SU-DHL-6 (cell line): Measurements from ENCODE around the gene VRTN.
A peak's percentile ranks its signal among the peaks of the same experiment; 100 is the strongest.

Experiments used
- H2AFZ ChIP-seq: fragments of 200-600 bp; sonication (generic); 2 replicates; pipeline ENCODE4 v1.6.1; 2014; ENCODE audit warnings: low read depth, mild to moderate bottlenecking, moderate library complexity, mixed read lengths, antibody characterized with exemption, low read length; ENCODE audit not compliant: severe bottlenecking
- H3F3A ChIP-seq: fragments of 200-600 bp; shearing (Covaris generic); 2 replicates; pipeline ENCODE4 v1.6.0; 2016; ENCODE audit warnings: antibody characterized with exemption, mild to moderate bottlenecking; ENCODE audit not compliant: insufficient read depth
- H3K27ac ChIP-seq: fragments of 200-600 bp; sonication (generic); 2 replicates; pipeline ENCODE4 v1.5.1; 2016; ENCODE audit warnings: low read depth, mild to moderate bottlenecking, low read length, moderate library complexity, mixed read lengths
- H3K27me3 ChIP-seq: fragments of 200-600 bp; sonication (generic), shearing (Covaris generic); 2 replicates; pipeline ENCODE4 v1.6.0; 2014; ENCODE audit warnings: mild to moderate bottlenecking, low read length
- H3K36me3 ChIP-seq: fragments of 200-600 bp; sonication (generic); 2 replicates; pipeline ENCODE4 v1.6.1; 2014; ENCODE audit warnings: mild to moderate bottlenecking, low read length, mixed read lengths
- H3K4me2 ChIP-seq: fragments of 300-600, 200-600 bp; shearing (Covaris generic), sonication (generic); 2 replicates; pipeline ENCODE4 v1.6.0; 2014; ENCODE audit warnings: low read length, low read depth, mild to moderate bottlenecking; ENCODE audit not compliant: poor library complexity, severe bottlenecking
- H3K4me3 ChIP-seq: fragments of 200-600 bp; sonication (generic); 2 replicates; pipeline ENCODE4 v1.5.1; 2014; ENCODE audit warnings: antibody characterized with exemption, low read length, mild to moderate bottlenecking, mixed read lengths; ENCODE audit not compliant: insufficient read depth, poor library complexity, severe bottlenecking
- H3K79me2 ChIP-seq: fragments of 200-600 bp; sonication (generic); 2 replicates; pipeline ENCODE4 v1.6.1; 2014; ENCODE audit warnings: mild to moderate bottlenecking, low read length, moderate library complexity; ENCODE audit not compliant: insufficient read depth
- H3K9ac ChIP-seq: fragments of 200-600 bp; sonication (generic); 2 replicates; pipeline ENCODE4 v1.7.0; 2014; ENCODE audit warnings: mild to moderate bottlenecking, low read length
- H3K9me2 ChIP-seq: fragments of 200-600 bp; sonication (generic); replicated peaks from 2 replicates; pipeline ENCODE4 v1.6.1; 2014; ENCODE audit warnings: low read length; ENCODE audit not compliant: insufficient read depth
- H3K9me3 ChIP-seq: fragments of 200-600 bp; sonication (generic); 2 replicates; pipeline ENCODE4 v1.6.1; 2014; ENCODE audit warnings: low read length, mixed read lengths; ENCODE audit not compliant: insufficient read depth
- H4K20me1 ChIP-seq: fragments of 200-600 bp; sonication (generic); 2 replicates; pipeline ENCODE4 v1.6.1; 2014; ENCODE audit warnings: low read depth, mild to moderate bottlenecking, antibody characterized with exemption, low read length, moderate library complexity, mixed read lengths
- EZH2phosphoT487 ChIP-seq: fragments of 200-600 bp; sonication (generic), shearing (Covaris generic); conservative IDR thresholded peaks from 2 replicates; pipeline ENCODE4 v1.6.1; 2018; ENCODE audit warnings: mild to moderate bottlenecking, antibody characterized with exemption, low read length, moderate library complexity, mixed read lengths
- TF ChIP-seq, protein P1 (sequence below): fragments of 200-600 bp; sonication (generic); IDR thresholded peaks from one replicate; pipeline ENCODE4 v1.5.1; 2017; ENCODE audit warnings: antibody characterized with exemption, mild to moderate bottlenecking, low read length, moderate library complexity; ENCODE audit not compliant: insufficient read depth, poor library complexity, severe bottlenecking

VRTN gene, protein sequence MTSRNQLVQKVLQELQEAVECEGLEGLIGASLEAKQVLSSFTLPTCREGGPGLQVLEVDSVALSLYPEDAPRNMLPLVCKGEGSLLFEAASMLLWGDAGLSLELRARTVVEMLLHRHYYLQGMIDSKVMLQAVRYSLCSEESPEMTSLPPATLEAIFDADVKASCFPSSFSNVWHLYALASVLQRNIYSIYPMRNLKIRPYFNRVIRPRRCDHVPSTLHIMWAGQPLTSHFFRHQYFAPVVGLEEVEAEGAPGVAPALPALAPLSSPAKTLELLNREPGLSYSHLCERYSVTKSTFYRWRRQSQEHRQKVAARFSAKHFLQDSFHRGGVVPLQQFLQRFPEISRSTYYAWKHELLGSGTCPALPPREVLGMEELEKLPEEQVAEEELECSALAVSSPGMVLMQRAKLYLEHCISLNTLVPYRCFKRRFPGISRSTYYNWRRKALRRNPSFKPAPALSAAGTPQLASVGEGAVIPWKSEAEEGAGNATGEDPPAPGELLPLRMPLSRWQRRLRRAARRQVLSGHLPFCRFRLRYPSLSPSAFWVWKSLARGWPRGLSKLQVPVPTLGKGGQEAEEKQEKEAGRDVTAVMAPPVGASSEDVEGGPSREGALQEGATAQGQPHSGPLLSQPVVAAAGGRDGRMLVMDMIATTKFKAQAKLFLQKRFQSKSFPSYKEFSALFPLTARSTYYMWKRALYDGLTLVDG

DNA sequence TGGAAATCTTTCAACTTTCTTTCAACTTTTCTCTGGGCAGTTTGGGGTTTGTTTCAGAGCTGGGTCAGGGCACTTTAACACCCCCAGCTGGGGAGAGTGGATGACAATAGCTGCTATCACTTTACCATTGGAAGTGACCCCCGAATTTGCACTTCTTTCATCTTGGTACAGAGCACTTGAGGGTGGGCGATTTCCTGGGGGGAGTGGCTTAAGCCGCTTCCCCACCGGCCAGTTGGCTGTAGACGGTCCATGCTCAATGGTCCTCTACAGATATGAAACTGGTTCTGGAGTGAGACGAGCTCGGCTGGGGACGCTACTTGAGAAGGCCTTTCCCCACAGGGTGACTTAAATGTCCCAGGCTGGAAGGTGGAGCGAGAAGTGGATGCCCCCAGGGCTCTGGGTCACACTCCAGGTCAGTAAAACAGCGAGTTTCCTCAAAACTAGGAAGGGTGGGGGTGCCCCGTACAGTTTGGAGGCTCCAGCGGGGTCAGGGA, at the start of gene VRTN:
Gene VRTN (plus strand): TSS at position 231 of the 494 bp plus-strand sequence. CDS start 8,313 bp downstream, outside the sequence.
- Histone ChIP-seq H3K4me3 (no peak within 1 kb of the TSS), H3K27me3 (no peaks in the 10 kb centered on the region), H4K20me1 (no peaks in the 10 kb centered on the region), H3K9ac (no peak within 1 kb of the TSS), H2AFZ (no peak within 1 kb of the TSS), H3K79me2 (no peaks in the 10 kb centered on the region), H3K36me3 (no peaks in the 10 kb centered on the region), H3K9me2 (no peaks in the 10 kb centered on the region), H3K27ac (no peak within 1 kb of the TSS), H3K9me3 (no peaks in the 10 kb centered on the region), H3K4me2 (no peak within 1 kb of the TSS), H3F3A (no peaks in the 10 kb centered on the region)
- TF ChIP-seq, protein P1, sequence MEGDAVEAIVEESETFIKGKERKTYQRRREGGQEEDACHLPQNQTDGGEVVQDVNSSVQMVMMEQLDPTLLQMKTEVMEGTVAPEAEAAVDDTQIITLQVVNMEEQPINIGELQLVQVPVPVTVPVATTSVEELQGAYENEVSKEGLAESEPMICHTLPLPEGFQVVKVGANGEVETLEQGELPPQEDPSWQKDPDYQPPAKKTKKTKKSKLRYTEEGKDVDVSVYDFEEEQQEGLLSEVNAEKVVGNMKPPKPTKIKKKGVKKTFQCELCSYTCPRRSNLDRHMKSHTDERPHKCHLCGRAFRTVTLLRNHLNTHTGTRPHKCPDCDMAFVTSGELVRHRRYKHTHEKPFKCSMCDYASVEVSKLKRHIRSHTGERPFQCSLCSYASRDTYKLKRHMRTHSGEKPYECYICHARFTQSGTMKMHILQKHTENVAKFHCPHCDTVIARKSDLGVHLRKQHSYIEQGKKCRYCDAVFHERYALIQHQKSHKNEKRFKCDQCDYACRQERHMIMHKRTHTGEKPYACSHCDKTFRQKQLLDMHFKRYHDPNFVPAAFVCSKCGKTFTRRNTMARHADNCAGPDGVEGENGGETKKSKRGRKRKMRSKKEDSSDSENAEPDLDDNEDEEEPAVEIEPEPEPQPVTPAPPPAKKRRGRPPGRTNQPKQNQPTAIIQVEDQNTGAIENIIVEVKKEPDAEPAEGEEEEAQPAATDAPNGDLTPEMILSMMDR = no peak
- TF ChIP-seq EZH2phosphoT487 = no peak

DNA sequence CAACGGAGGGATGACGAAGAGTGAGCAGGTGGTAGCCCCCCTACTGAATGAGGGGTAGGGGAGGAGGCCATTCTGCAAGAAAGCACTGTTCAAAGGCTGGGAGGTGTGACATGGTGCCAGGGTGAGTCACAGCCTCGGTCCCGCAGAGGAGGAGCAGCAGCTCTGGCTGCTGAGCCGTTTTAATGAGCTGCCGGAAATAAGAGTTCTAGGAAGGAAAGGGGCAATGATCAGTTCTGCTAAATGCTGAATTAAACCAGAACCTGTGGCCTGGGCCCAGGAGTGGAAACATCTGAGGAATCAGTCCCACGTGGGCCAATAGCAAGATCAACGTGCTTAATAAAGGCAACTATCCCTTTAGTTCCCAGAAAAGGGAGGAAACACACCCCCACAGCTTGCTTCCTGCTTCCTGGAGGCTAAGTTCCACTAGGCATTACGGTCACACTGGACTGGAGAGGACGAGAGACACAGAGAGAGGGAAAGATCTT, 49.2 kb upstream of the VRTN start:
- H3K9ac ChIP-seq = no peak overlapping the region
- no peaks in the 10 kb centered on the region for H3K9me2 ChIP-seq
- no peaks in the 10 kb centered on the region for H3K36me3 ChIP-seq
- H3F3A ChIP-seq = peaks cover 6% of the 10 kb centered on the region; the same call in 1 of the 2 replicates
- H3K79me2 ChIP-seq = peaks cover 18% of the 10 kb centered on the region
- H3K4me2 ChIP-seq = no peak overlapping the region
- H3K4me3 ChIP-seq = no peak overlapping the region
- TF ChIP-seq EZH2phosphoT487 = no peak
- TF ChIP-seq, protein P1 = no peak
- no peaks in the 10 kb centered on the region for H3K9me3 ChIP-seq
- no peaks in the 10 kb centered on the region for H3K27me3 ChIP-seq
- H3K27ac ChIP-seq = no peak overlapping the region
- no peaks in the 10 kb centered on the region for H4K20me1 ChIP-seq
- H2AFZ ChIP-seq = no peak overlapping the region

DNA sequence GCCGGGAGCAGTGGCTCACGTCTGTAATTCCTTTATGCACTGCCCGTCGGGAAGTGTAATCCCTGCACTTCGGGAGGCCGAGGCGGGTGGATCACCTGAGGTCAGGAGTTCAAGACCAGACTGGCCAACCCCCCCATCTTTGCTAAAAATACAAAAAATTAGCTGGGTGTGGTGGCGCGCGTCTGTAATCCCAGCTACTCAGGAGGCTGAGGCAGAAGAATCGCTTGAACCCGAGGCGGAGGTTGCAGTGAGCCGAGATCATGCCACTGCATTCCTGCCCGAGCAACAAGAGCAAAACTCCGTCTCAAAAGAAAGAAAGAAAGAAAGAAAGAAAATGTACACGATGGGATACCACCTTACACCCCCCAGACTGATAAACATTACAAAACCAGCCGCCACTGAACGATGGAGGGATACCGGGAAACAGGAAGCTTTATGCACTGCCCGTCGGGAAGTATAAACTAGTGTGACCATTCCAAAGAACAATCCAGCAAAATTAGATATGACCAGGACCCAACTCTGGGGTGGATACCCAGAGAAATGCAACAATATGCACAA, 46.6 kb upstream of the VRTN start:
- Histone ChIP-seq H3K9ac (peak overlapping the region; percentile 74), H3K9me2 (no peaks in the 10 kb centered on the region), H3K36me3 (no peaks in the 10 kb centered on the region), H3K4me3 (peak overlapping the region; percentile 76), H3K79me2 (peaks cover 18% of the 10 kb centered on the region), H2AFZ (no peak overlapping the region), H3F3A (peaks cover 6% of the 10 kb centered on the region; the same call in 1 of the 2 replicates), H3K4me2 (peak overlapping the region; percentile 77), H4K20me1 (no peaks in the 10 kb centered on the region), H3K9me3 (no peaks in the 10 kb centered on the region), H3K27ac (peak overlapping the region; percentile 54), H3K27me3 (no peaks in the 10 kb centered on the region)
- no peak for TF ChIP-seq EZH2phosphoT487
